Measurements from ENCODE around the gene ZBTB42.
"Not testable (repeated sequence)": the region's sequence is repeated elsewhere in the genome, so short reads cannot be mapped to it uniquely, and the experiment has no call there.

The ZBTB42 gene

GRCh38 chr14:104827177-104828055 lies 26.5 kb downstream of the ZBTB42 start:
- H3K36me3 Mint-ChIP-seq (ENCODE audit: low read depth): peaks cover 4% of the 10 kb centered on the region
- peak; percentile 43 for DNase-seq (ENCODE audit: low spot score)
- no peak overlapping the region for H3K27ac Mint-ChIP-seq
- H3K9me3 Mint-ChIP-seq: peaks cover 8% of the 10 kb centered on the region
- H3K27me3 Mint-ChIP-seq (ENCODE audit: low read depth): peaks cover 33% of the 10 kb centered on the region
- H3K4me3 Mint-ChIP-seq: peak overlapping the region; percentile 65
- H3K4me1 Mint-ChIP-seq (ENCODE audit: low read depth): peaks cover 12% of the 10 kb centered on the region

GRCh38 chr14:104830781-104831180 lies 29.9 kb downstream of the ZBTB42 start:
- DNase-seq (ENCODE audit: low spot score): no peak
- H3K4me1 Mint-ChIP-seq (ENCODE audit: low read depth): peaks cover 5% of the 10 kb centered on the region
- no peak overlapping the region for H3K4me3 Mint-ChIP-seq
- H3K27me3 Mint-ChIP-seq (ENCODE audit: low read depth): peaks cover 15% of the 10 kb centered on the region
- no peaks in the 10 kb centered on the region for H3K36me3 Mint-ChIP-seq (ENCODE audit: low read depth)
- H3K9me3 Mint-ChIP-seq: no peaks in the 10 kb centered on the region
- H3K27ac Mint-ChIP-seq: no peak overlapping the region

- not testable (repeated sequence) for H3K36me3 Mint-ChIP-seq (ENCODE audit: low read depth); H3K9me3 Mint-ChIP-seq
These were observed 35.5 kb downstream of the ZBTB42 start for GRCh38 chr14:104836171-104836935.

GRCh38 chr14:104841730-104842129 lies 40.8 kb downstream of the ZBTB42 start:
- H3K4me3 Mint-ChIP-seq: no peak overlapping the region
- DNase-seq (ENCODE audit: low spot score): no peak
- no peak overlapping the region for H3K27ac Mint-ChIP-seq
- H3K36me3 Mint-ChIP-seq (ENCODE audit: low read depth): no peaks in the 10 kb centered on the region
- peaks cover 62% of the 10 kb centered on the region for H3K27me3 Mint-ChIP-seq (ENCODE audit: low read depth)
- no peaks in the 10 kb centered on the region for H3K4me1 Mint-ChIP-seq (ENCODE audit: low read depth)
- no peaks in the 10 kb centered on the region for H3K9me3 Mint-ChIP-seq

More at GRCh38 chr14:104836171-104836935, 35.5 kb downstream of the ZBTB42 start:
- not testable (repeated sequence) for H3K27ac Mint-ChIP-seq; H3K4me3 Mint-ChIP-seq; H3K4me1 Mint-ChIP-seq (ENCODE audit: low read depth); DNase-seq (ENCODE audit: low spot score)
- peaks cover 19% of the 10 kb centered on the region for H3K27me3 Mint-ChIP-seq (ENCODE audit: low read depth)

GRCh38 chr14:104843006-104843405 lies 42.1 kb downstream of the ZBTB42 start:
- H3K27ac Mint-ChIP-seq: no peak overlapping the region
- H3K36me3 Mint-ChIP-seq (ENCODE audit: low read depth): no peaks in the 10 kb centered on the region
- no peak overlapping the region for H3K4me3 Mint-ChIP-seq
- no peaks in the 10 kb centered on the region for H3K4me1 Mint-ChIP-seq (ENCODE audit: low read depth)
- DNase-seq (ENCODE audit: low spot score): no peak
- peaks cover 62% of the 10 kb centered on the region for H3K27me3 Mint-ChIP-seq (ENCODE audit: low read depth)
- no peaks in the 10 kb centered on the region for H3K9me3 Mint-ChIP-seq

DNA sequence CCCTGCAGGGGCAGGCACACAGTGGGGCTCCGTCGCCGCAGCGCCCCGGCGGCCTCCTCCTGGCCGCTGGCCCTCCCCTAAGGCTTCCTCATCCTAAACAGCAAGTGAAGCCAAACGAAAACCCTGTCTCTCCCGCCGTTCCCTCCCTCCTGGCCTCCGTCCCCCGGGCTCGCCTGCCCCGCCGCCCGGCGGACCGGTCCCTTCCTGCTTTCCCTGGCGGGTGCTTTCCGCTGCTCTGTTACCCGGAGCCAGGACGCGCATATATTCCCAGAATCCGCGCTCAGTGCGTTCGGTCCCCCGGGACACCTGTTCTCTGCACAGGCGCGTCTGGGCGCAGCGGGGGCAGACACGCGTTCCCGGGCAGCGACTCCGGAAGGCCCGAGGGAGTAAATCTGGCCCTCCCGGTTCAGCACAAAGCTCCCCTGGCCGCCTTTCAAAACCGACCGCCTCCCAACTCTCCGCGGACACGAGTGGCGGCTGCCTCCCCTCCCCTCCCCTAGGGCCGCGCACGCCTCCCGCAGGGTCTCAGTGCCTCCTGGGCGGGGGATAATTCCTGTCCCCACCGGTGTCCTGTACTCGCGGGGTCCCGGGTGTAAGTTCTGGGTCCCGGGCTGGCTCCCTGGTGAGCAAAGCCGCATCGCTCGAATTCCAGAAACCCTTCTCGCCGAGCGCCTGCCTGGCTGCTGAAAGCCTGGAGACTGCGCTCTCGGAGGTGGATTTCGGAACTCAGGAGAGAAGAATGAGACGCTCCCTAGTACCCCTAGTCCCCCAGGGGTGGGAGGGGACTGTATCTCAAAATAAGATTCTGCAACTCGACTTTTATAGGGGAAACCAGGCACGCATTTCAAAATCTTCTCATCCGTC lies 42.8 kb downstream of the ZBTB42 start:
- Mint-ChIP-seq H3K4me1 (ENCODE audit: low read depth) (no peaks in the 10 kb centered on the region), H3K9me3 (no peaks in the 10 kb centered on the region), H3K27ac (no peak overlapping the region), H3K4me3 (no peak overlapping the region), H3K36me3 (ENCODE audit: low read depth) (no peaks in the 10 kb centered on the region), H3K27me3 (ENCODE audit: low read depth) (peaks cover 61% of the 10 kb centered on the region)
- DNase-seq (ENCODE audit: low spot score): no peak

GRCh38 chr14:104844306-104845032 lies 43.6 kb downstream of the ZBTB42 start:
- peaks cover 54% of the 10 kb centered on the region for H3K27me3 Mint-ChIP-seq (ENCODE audit: low read depth)
- H3K9me3 Mint-ChIP-seq: no peaks in the 10 kb centered on the region
- no peaks in the 10 kb centered on the region for H3K4me1 Mint-ChIP-seq (ENCODE audit: low read depth)
- no peak overlapping the region for H3K27ac Mint-ChIP-seq
- H3K36me3 Mint-ChIP-seq (ENCODE audit: low read depth): no peaks in the 10 kb centered on the region
- no peak overlapping the region for H3K4me3 Mint-ChIP-seq
- no peak for DNase-seq (ENCODE audit: low spot score)

GRCh38 chr14:104845033-104845666 lies 44.2 kb downstream of the ZBTB42 start:
- Mint-ChIP-seq H3K27ac (no peak overlapping the region), H3K36me3 (ENCODE audit: low read depth) (no peaks in the 10 kb centered on the region), H3K27me3 (ENCODE audit: low read depth) (peaks cover 53% of the 10 kb centered on the region), H3K9me3 (no peaks in the 10 kb centered on the region), H3K4me1 (ENCODE audit: low read depth) (no peaks in the 10 kb centered on the region), H3K4me3 (no peak overlapping the region)
- no peak for DNase-seq (ENCODE audit: low spot score)

DNA sequence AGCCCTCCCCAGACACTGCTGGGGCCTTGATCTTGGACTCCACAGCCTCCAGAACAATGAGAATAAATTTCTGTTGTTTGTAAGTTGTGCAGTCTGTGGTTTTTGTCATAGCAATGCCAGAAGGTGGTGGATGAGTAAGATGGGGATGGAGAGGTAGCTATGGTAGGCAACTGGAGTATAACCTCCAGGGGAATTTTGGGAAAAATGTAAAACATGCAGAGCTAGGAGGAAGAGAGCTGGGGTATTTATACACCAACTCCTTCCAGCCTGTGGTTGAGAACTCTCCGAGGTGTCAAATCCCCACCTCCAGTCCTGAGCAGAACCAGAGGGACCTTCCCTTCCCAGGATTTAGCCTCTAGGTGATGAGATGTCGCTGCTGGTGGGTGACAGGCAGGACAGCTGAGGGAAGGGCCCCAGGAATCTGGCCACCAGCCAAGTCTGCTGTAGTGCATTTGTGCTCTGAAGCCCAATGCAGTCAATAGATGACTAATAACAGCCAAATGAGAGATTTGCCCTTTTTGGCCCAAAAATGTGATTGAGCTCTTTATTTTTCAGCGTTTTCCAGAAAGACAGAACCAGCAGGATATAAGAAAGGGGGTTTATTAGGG lies 45.0 kb downstream of the ZBTB42 start:
- Mint-ChIP-seq H3K36me3 (ENCODE audit: low read depth) (no peaks in the 10 kb centered on the region), H3K9me3 (no peaks in the 10 kb centered on the region), H3K4me1 (ENCODE audit: low read depth) (no peaks in the 10 kb centered on the region), H3K27ac (no peak overlapping the region), H3K4me3 (no peak overlapping the region), H3K27me3 (ENCODE audit: low read depth) (peaks cover 51% of the 10 kb centered on the region)
- no peak for DNase-seq (ENCODE audit: low spot score)

DNA sequence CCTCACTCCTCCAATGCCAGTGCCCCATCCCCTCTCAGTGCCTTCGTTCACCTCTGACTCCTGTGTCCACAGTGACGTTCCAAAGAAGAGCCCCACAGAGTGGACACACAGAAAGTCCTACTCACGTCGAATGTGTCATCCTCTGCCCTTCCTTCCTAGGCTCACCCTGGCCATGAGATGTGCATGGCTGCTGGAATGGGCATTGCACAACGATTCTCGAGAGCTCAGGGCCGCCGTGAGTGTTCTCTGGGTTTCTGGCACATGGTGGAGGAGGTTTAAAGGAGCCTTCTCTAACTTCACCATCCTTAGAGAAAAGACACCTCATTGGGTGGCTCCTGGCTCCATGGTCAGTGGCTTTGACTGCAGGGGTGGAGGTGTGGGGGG lies 51.4 kb downstream of the ZBTB42 start:
- Mint-ChIP-seq H3K27ac (no peak overlapping the region), H3K36me3 (ENCODE audit: low read depth) (no peaks in the 10 kb centered on the region), H3K4me1 (ENCODE audit: low read depth) (no peaks in the 10 kb centered on the region), H3K27me3 (ENCODE audit: low read depth) (peaks cover 8% of the 10 kb centered on the region), H3K9me3 (no peaks in the 10 kb centered on the region), H3K4me3 (no peak overlapping the region)
- no peak for DNase-seq (ENCODE audit: low spot score)

Data from T-helper 2 cell treated with Interferon-gamma antibody and Interleukin-4, amounts not matched to agents 5 μg/mL and 100 μg/mL, for 36 hours (primary cell).